Measurements from ENCODE around the gene FAM53B.

- TF ChIP-seq POLR2A (IDR thresholded peaks at IDR 0.05; ENCODE audit: low read depth) (no peak), CTCF (IDR thresholded peaks at IDR 0.05) (no peak), EP300 (IDR thresholded peaks at IDR 0.05) (no peak), POLR2AphosphoS5 (IDR thresholded peaks at IDR 0.05) (no peak)
Observed at GRCh38 chr10:124601016-124601415, 143.2 kb downstream of the FAM53B start.

Data from esophagus muscularis mucosa (tissue), 4 donors.